HCT116 (cell line): ENCODE measurements around the gene PAX9. TPM values are rescaled to one million over a fixed set of nuclear protein-coding genes. Genes with fewer than 3 reads are reported as not detected.

ENCODE experiments used
- ATAC-seq: fragments of 200-7000 bp; cut with Tn5 transposase; 2 replicates; pipeline ENCODE4 v1.9.1; 2020; ENCODE audit warnings: mild to moderate bottlenecking, moderate library complexity
- BruUV-seq: library from RNA; stranded (reverse); fragments of 400-500 nt; replicated peaks from 2 replicates; lab custom pipeline; 2021; lab: Mats Ljungman, UMichigan
- CTCF ChIA-PET: fragments of 300-600 bp; sonication (Branson Sonifier 250); formaldehyde crosslinking; loops from one replicate; lab custom pipeline; 2021; ENCODE audit warnings: antibody characterized with exemption; lab: Charles Lee
- POLR2A ChIA-PET: fragments of 300-600, 350-600 bp; sonication (Branson Sonifier 250); formaldehyde crosslinking; loops from one replicate; lab custom pipeline; 2021; ENCODE audit warnings: antibody characterized with exemption; lab: Charles Lee
- RAD21 ChIA-PET, 2 experiments: fragments of 300-600 bp; sonication (Branson Sonifier 250); formaldehyde crosslinking; loops; one replicate each; lab custom pipeline; 2023; ENCODE audit warnings: low total read pairs in 2 of 2; ENCODE audit not compliant: uncharacterized antibody in 2 of 2, unreplicated experiment in 2 of 2, low non-redundant PET in 1 of 2; lab: Charles Lee
- DNase-seq: peaks from one replicate; pipeline ENCODE4 v3.0.0-alpha.2; 2010; ENCODE audit warnings: low read depth, low spot score
- H2AFZ ChIP-seq: fragments of 200-600 bp; shearing (Covaris generic), sonication (generic); 2 replicates; pipeline ENCODE4 v1.6.1; 2017; ENCODE audit warnings: low read depth, mixed run types, mixed read lengths, antibody characterized with exemption, low read length; ENCODE audit not compliant: poor library complexity, severe bottlenecking
- H3K27ac ChIP-seq: 2 replicates; pipeline ENCODE4 v1.5.1; 2012; ENCODE audit warnings: low read depth, low read length
- H3K27me3 ChIP-seq: fragments of 200-600 bp; sonication (generic); 2 replicates; pipeline ENCODE4 v1.6.1; 2016; ENCODE audit warnings: mixed run types, low read length, mixed read lengths; ENCODE audit not compliant: insufficient read depth
- H3K36me3 ChIP-seq, 2 experiments: fragments of 200-500 bp in 1 of 2; fragments of 200-600 bp in 1 of 2; sonication (Bioruptor generic) in 1 of 2; sonication (generic) in 1 of 2; 2 replicates each; pipeline versions ENCODE4 v1.5.1 to v1.6.1; 2014 to 2016; ENCODE audit warnings: low read length in 2 of 2, inconsistent platforms in 1 of 2, mixed read lengths in 1 of 2, mixed run types in 1 of 2; ENCODE audit not compliant: insufficient read depth in 2 of 2, control insufficient read depth in 1 of 2
- H3K4me1 ChIP-seq, 2 experiments: fragments of 200-600 bp in 1 of 2; sonication (generic) in 1 of 2; 2 replicates each; pipeline versions ENCODE4 v1.5.1 to v1.6.1; 2012 to 2017; ENCODE audit warnings: low read length in 2 of 2, inconsistent platforms in 1 of 2, mild to moderate bottlenecking in 1 of 2, mixed read lengths in 1 of 2, mixed run types in 1 of 2, moderate library complexity in 1 of 2; ENCODE audit not compliant: insufficient read depth in 2 of 2, control insufficient read depth in 1 of 2
- H3K4me2 ChIP-seq: fragments of 200-600 bp; sonication (generic); 2 replicates; pipeline ENCODE4 v1.6.1; 2017; ENCODE audit warnings: mixed run types, low read length, mixed read lengths
- H3K4me3 ChIP-seq, 2 experiments: fragments of 200-600 bp in 1 of 2; sonication (generic) in 1 of 2; replicated peaks in 1 of 2; 2 replicates each; pipeline ENCODE4 v1.5.1; 2011 to 2016; ENCODE audit warnings: low read length in 2 of 2, control low read depth in 1 of 2, low read depth in 1 of 2, mild to moderate bottlenecking in 1 of 2, mixed read lengths in 1 of 2, mixed run types in 1 of 2
- H3K79me2 ChIP-seq: fragments of 200-600 bp; sonication (generic); 2 replicates; pipeline ENCODE4 v1.6.1; 2017; ENCODE audit warnings: mild to moderate bottlenecking, mixed run types, low read length, moderate library complexity, mixed read lengths; ENCODE audit not compliant: insufficient read depth
- H3K9ac ChIP-seq: fragments of 200-600 bp; sonication (generic); 2 replicates; pipeline ENCODE4 v1.6.1; 2016; ENCODE audit warnings: low read length, mixed read lengths
- H3K9me2 ChIP-seq: fragments of 200-600 bp; sonication (generic), shearing (Covaris generic); 2 replicates; pipeline ENCODE4 v1.6.1; 2017; ENCODE audit warnings: mixed run types, mild to moderate bottlenecking, moderate library complexity; ENCODE audit not compliant: insufficient read depth
- H3K9me3 ChIP-seq, 2 experiments: fragments of 200-500 bp in 1 of 2; fragments of 200-600 bp in 1 of 2; sonication (Bioruptor generic) in 1 of 2; sonication (generic) in 1 of 2; 2 replicates each; pipeline ENCODE4 v1.6.1; 2014 to 2017; ENCODE audit warnings: low read length in 2 of 2, mixed read lengths in 2 of 2, inconsistent platforms in 1 of 2, low read depth in 1 of 2, mild to moderate bottlenecking in 1 of 2, mixed run types in 1 of 2, moderate library complexity in 1 of 2; ENCODE audit not compliant: control insufficient read depth in 1 of 2, insufficient read depth in 1 of 2
- H4K20me1 ChIP-seq: fragments of 200-600 bp; sonication (generic), shearing (Covaris generic); 2 replicates; pipeline ENCODE4 v1.6.1; 2017; ENCODE audit warnings: mixed run types, mild to moderate bottlenecking, moderate library complexity; ENCODE audit not compliant: insufficient read depth
- CBX3 ChIP-seq: IDR thresholded peaks from 2 replicates; pipeline ENCODE4 v1.6.1; 2012; ENCODE audit warnings: low read depth
- CEBPB ChIP-seq: IDR thresholded peaks from 2 replicates; pipeline ENCODE4 v1.6.1; 2012; ENCODE audit warnings: low read depth
- ELF1 ChIP-seq: IDR thresholded peaks from 2 replicates; pipeline ENCODE4 v1.6.1; 2012; ENCODE audit warnings: low read depth, borderline replicate concordance
- EZH2phosphoT487 ChIP-seq: fragments of 200-600 bp; IDR thresholded peaks from 2 replicates; pipeline ENCODE4 v1.6.1; 2018; ENCODE audit warnings: antibody characterized with exemption, borderline replicate concordance
- FOSL1 ChIP-seq: IDR thresholded peaks from 2 replicates; pipeline ENCODE4 v1.6.1; 2012; ENCODE audit warnings: low read depth
- POLR2A ChIP-seq: IDR thresholded peaks from 2 replicates; pipeline ENCODE4 v1.7.0; 2011; ENCODE audit warnings: borderline replicate concordance; ENCODE audit not compliant: insufficient read depth, insufficient read length; ENCODE audit errors: extremely low read depth
- POLR2AphosphoS5 ChIP-seq: IDR thresholded peaks from 2 replicates; pipeline ENCODE4 v1.6.1; 2011; ENCODE audit warnings: mild to moderate bottlenecking, low read depth, low read length, moderate library complexity
- RAD21 ChIP-seq: IDR thresholded peaks from 2 replicates; pipeline ENCODE4 v1.6.1; 2012; ENCODE audit warnings: low read depth, mild to moderate bottlenecking
- SIN3A ChIP-seq: IDR thresholded peaks from 2 replicates; pipeline ENCODE4 v1.6.1; 2012; ENCODE audit warnings: low read depth
- SP1 ChIP-seq: IDR thresholded peaks from 2 replicates; pipeline ENCODE4 v1.6.1; 2012; ENCODE audit warnings: low read depth
- TCF7L2 ChIP-seq: IDR thresholded peaks from 2 replicates; pipeline ENCODE4 v1.7.0; 2011; ENCODE audit warnings: borderline replicate concordance, inconsistent platforms; ENCODE audit not compliant: insufficient read depth, insufficient read length; ENCODE audit errors: extremely low read depth
- YY1 ChIP-seq: IDR thresholded peaks from 2 replicates; pipeline ENCODE4 v1.6.1; 2011; ENCODE audit warnings: low read length, low read depth, moderate library complexity, mild to moderate bottlenecking; ENCODE audit not compliant: insufficient replicate concordance; ENCODE audit errors: extremely low read depth
- ZFX ChIP-seq: fragments of 450-650 bp; IDR thresholded peaks from 2 replicates; pipeline ENCODE4 v1.6.1; 2017
- ZNF274 ChIP-seq: fragments of 200-500 bp; sonication (Bioruptor generic); IDR thresholded peaks from 2 replicates; pipeline ENCODE4 v1.6.1; 2014; ENCODE audit warnings: mild to moderate bottlenecking, low read depth, low read length, inconsistent platforms
- intact Hi-C: fragments of 100-400 bp; cut with micrococcal nuclease; formaldehyde crosslinking; loops from 2 replicates; pipeline ENCODE4 v1.10.0; 2022
- total RNA-seq: library from RNA; stranded (reverse); gene quantifications from one replicate; pipeline ENCODE4 v1.2.1, GENCODE V29; 2021; ENCODE audit not compliant: unreplicated experiment
- TF ChIP-seq, protein P1 (sequence below): IDR thresholded peaks from 2 replicates; pipeline ENCODE4 v1.6.1; 2012

PAX9 gene
- total RNA-seq, 1 experiment from 2014 or later = 5.2 TPM

DNA sequence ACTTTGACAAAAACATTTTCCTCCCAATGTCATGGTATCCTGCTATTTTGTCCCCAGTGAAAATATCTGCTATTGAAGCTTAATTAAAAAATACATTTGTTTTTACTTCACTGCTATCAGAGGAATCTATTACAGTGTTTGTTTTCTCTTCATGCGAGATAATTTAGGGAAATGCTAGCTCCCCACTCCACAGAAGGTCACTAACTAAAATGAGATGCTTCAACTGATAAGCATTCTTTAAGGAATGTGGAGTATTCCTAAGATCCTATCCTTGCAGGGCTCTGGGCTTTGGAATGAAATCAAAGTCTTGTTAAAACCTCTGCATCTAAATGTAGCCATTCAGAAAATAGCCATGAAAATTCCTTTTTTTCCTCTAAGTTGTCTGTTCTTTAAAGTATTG, 39.5 kb downstream of the PAX9 start:
- Histone ChIP-seq H3K9me2 (no peaks in the 10 kb centered on the region), H3K79me2 (no peaks in the 10 kb centered on the region), H4K20me1 (no peaks in the 10 kb centered on the region), H3K4me1 (no peaks in the 10 kb centered on the region), H3K27me3 (no peaks in the 10 kb centered on the region), H3K36me3 (no peaks in the 10 kb centered on the region), H3K9ac (no peak overlapping the region), H2AFZ (no peak overlapping the region), H3K4me2 (no peak overlapping the region), H3K27ac (no peak overlapping the region), H3K9me3 (no peaks in the 10 kb centered on the region), H3K4me3 (no peak overlapping the region)
- no TSS peak for BruUV-seq
- CTCF ChIA-PET = no interaction called here
- no peak for TF ChIP-seq FOSL1
- TF ChIP-seq POLR2AphosphoS5 = no peak
- no peak for TF ChIP-seq ELF1
- no peak for TF ChIP-seq TCF7L2
- TF ChIP-seq CEBPB = no peak
- TF ChIP-seq, protein P1, sequence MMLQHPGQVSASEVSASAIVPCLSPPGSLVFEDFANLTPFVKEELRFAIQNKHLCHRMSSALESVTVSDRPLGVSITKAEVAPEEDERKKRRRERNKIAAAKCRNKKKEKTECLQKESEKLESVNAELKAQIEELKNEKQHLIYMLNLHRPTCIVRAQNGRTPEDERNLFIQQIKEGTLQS = no peak
- no peak for TF ChIP-seq CBX3
- TF ChIP-seq RAD21 = no peak
- no peak for TF ChIP-seq EZH2phosphoT487
- RAD21 ChIA-PET = no interaction called here
- intact Hi-C loops = no loop called here
- DNase-seq (no peak), ATAC-seq (no peak)
- POLR2A ChIA-PET = no interaction called here

DNA sequence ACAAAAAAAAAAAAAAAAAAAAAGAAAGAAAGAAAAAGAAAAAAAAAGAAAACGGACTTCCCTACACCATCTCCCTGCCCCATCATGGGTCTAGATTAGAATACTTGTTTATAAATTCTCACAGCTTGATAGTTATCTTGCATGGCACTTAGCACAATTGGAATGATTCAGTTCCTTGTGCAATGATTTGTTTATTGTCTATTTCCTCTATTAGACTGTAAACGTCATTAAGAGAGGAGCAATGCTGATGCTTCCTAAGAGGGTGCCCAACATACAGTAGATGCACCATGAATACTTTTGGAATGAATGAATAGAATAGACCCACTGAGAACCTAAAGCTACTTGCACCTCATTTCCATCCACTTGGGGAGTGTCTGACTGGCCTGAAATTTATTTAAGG, 40.8 kb downstream of the PAX9 start:
- no peak overlapping the region for H3K4me2 ChIP-seq
- no peak overlapping the region for H3K9ac ChIP-seq
- ATAC-seq = no peak
- ChIA-PET CTCF (no interaction called here), RAD21 (no interaction called here), POLR2A (no interaction called here)
- no peaks in the 10 kb centered on the region for H3K4me1 ChIP-seq
- H3K36me3 ChIP-seq = no peaks in the 10 kb centered on the region
- no peaks in the 10 kb centered on the region for H3K9me3 ChIP-seq
- no peak overlapping the region for H3K4me3 ChIP-seq
- TF ChIP-seq POLR2A (no peak), RAD21 (no peak), FOSL1 (no peak), ZNF274 (no peak), SP1 (no peak), CEBPB (no peak), TCF7L2 (no peak), POLR2AphosphoS5 (no peak), CBX3 (no peak), ZFX (no peak), SIN3A (no peak), YY1 (no peak)
- TF ChIP-seq, protein P1 = no peak
- no peak overlapping the region for H2AFZ ChIP-seq
- no peak for DNase-seq
- H3K27me3 ChIP-seq = no peaks in the 10 kb centered on the region
- H3K79me2 ChIP-seq = no peaks in the 10 kb centered on the region
- no TSS peak for BruUV-seq
- intact Hi-C loops = no loop called here
- no peaks in the 10 kb centered on the region for H3K9me2 ChIP-seq
- H3K27ac ChIP-seq = no peak overlapping the region
- H4K20me1 ChIP-seq = no peaks in the 10 kb centered on the region
